A549 treated with AZD9567 at 1 μM for 4 hours (cell line): ENCODE measurements around the gene SDSL. TPM values are rescaled to one million over a fixed set of nuclear protein-coding genes. Genes with fewer than 3 reads are reported as not detected.

Experiments
- total RNA-seq: library from RNA; stranded (reverse); fragments of 200-300 nt; extraction: Qiagen RNA extraction; gene quantifications from 5 replicates; pipeline ENCODE4 v1.2.3, GENCODE V29; 2022; ENCODE audit not compliant: insufficient read depth

SDSL gene, protein sequence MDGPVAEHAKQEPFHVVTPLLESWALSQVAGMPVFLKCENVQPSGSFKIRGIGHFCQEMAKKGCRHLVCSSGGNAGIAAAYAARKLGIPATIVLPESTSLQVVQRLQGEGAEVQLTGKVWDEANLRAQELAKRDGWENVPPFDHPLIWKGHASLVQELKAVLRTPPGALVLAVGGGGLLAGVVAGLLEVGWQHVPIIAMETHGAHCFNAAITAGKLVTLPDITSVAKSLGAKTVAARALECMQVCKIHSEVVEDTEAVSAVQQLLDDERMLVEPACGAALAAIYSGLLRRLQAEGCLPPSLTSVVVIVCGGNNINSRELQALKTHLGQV
- 22.5 to 27.0 TPM (median 25.6 TPM) in 5 replicates for total RNA-seq

DNA sequence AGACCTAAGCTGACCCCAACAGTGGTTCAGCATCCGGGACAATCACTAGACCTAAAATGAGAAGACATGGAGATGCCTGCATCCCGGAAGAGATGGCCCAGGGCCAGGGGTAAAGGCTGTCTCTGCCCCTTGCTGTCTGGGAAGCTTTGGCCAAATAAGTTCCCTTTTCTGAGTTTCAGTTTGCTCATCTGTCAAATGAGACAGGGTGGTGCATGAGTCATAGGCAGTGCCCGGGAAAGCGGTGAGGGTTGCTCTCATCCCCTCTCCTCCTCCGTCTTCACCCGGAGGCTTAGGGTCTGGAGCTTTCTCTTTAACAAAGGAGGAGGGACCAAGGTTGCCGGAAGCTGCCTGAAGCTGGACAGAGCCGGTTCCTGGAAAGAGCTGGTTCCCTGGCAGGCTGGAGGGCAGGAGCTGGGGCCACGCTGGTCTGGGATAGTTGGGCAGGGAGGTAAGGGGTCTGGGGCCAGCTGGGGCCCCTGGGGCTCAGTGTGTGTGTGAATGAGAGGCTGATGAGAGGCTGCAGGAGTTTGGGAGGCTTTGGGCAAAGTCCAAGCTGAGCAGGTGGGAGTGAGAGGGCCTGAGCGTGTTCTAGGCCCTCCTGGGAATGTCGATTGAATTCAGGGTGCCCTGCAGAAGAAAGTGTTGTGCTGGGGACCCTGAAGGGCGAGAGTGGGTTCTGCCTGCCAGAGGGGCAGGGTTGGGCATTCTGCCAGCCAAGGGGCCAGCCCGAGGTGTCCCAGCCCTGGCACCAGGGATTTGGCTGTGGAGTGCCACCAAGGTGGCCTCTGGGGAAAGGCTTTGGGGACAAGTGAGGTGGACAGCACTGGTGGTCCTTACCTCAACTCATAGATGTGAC lies at the start of gene SDSL:
Gene SDSL, plus strand, starts transcription at position 351 of the 856 bp plus-strand sequence. CDS start 5,603 bp downstream, outside the sequence.

GRCh38 chr12:113403435-113404415 lies 18.5 kb upstream of the SDSL start, which contains the start of gene SDS:
TSS of gene SDS (minus strand) at chr12:113403887. CDS start at chr12:113399708, 4,179 bp downstream.

DNA sequence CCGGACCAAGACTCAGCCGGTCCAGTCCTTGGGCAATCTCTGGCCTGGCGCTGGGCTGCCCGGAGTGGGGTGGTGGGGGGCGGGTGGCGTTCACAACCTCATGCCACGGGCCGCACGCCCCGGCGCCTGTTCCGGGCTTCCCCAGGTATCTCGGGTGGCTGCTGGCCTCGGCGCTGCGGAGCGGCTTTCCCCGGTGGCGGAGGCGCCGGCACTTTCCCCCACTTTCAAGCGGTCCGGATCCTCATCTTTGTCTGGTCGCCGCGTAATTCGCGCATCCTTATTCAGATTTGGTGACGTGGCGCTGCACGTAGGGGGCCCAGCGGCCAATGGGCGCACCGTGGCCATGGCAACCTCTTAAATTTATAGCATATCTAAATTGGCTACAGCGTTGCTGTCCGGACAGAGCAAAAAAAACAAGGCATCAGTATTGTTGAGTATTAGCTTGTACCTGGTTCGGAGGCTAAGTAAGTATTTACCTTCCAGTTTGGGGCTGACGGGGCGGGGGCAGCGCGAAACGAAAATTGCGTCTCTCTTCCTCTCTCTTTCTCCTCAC lies 49.5 kb downstream of the SDSL start, which contains the start of gene LHX5:
Gene LHX5, minus strand, starts transcription at position 253 of the 553 bp plus-strand sequence. CDS start 373 bp downstream, outside the sequence.

Other genes starting within 250 kb of the SDSL start
- gene DDX54, start 236.9 kb upstream of the SDSL start, total RNA-seq: 54.7 to 89.8 TPM (median 79.3 TPM) in 5 replicates
- gene RITA1, start 236.7 kb upstream of the SDSL start, total RNA-seq: 24.8 to 34.4 TPM (median 32.5 TPM) in 5 replicates
- 18.2 to 20.2 TPM (median 20.0 TPM) in 5 replicates for gene TPCN1, start 200.9 kb upstream of the SDSL start, total RNA-seq
- 8.3 to 11.1 TPM (median 8.9 TPM) in 5 replicates for gene SLC8B1, start 87.3 kb upstream of the SDSL start, total RNA-seq
- gene PLBD2, start 63.8 kb upstream of the SDSL start, total RNA-seq: 31.8 to 46.1 TPM (median 32.7 TPM) in 5 replicates
- 0.33 to 1.2 TPM (median 0.96 TPM) in 4 of 5 replicates, not detected in the other for gene SDS, start 18.5 kb upstream of the SDSL start, total RNA-seq
- 0.03 TPM in 2 of 5 replicates, not detected in the others for gene LHX5, start 49.5 kb downstream of the SDSL start, total RNA-seq